Ectodermal cell (in vitro differentiated cells): ENCODE measurements around the gene TNMD. TPM values are rescaled to one million over a fixed set of nuclear protein-coding genes. Genes with fewer than 3 reads are reported as not detected.
"Not testable (repeated sequence)": the region's sequence is repeated elsewhere in the genome, so short reads cannot be mapped to it uniquely, and the experiment has no call there.

Source experiments
- H3K27ac ChIP-seq: 2 replicates; pipeline ENCODE4 v1.7.0; 2013; ENCODE audit warnings: mild to moderate bottlenecking, low read depth, low read length; ENCODE audit not compliant: insufficient read depth, poor library complexity, severe bottlenecking
- H3K27me3 ChIP-seq: 2 replicates; pipeline ENCODE4 v1.7.0; 2013; ENCODE audit warnings: mild to moderate bottlenecking, low read length; ENCODE audit not compliant: insufficient read depth, control insufficient read depth, poor library complexity, severe bottlenecking
- H3K36me3 ChIP-seq: one replicate; pipeline ENCODE4 v1.7.0; 2013; ENCODE audit warnings: low read length; ENCODE audit not compliant: control insufficient read depth, insufficient read depth
- H3K4me1 ChIP-seq: one replicate; pipeline ENCODE4 v1.7.0; 2013; ENCODE audit warnings: low read length; ENCODE audit not compliant: control insufficient read depth, insufficient read depth
- H3K4me3 ChIP-seq: 2 replicates; pipeline ENCODE4 v1.7.0; 2013; ENCODE audit warnings: low read depth, low read length, control low read depth; ENCODE audit not compliant: insufficient read depth
- H3K9me3 ChIP-seq: 2 replicates; pipeline ENCODE4 v1.7.0; 2013; ENCODE audit warnings: mild to moderate bottlenecking, low read length, moderate library complexity; ENCODE audit not compliant: control insufficient read depth
- WGBS, 2 experiments: methylation state at CpG; one replicate each; pipeline ENCODE4 v1.1.7; 2013; ENCODE audit warnings: missing lambda C conversion rate in 2 of 2; 5-methylcytosine and 5-hydroxymethylcytosine counted together
- polyA plus RNA-seq, 4 experiments: library from polyadenylated mRNA; stranded (reverse); fragments of 50-300 nt; gene quantifications; one replicate each; pipeline ENCODE4 v1.2.3, GENCODE V29; 2013

TNMD gene
- not detected for polyA plus RNA-seq (2013, experiment 1 of 4)
- polyA plus RNA-seq (2013, experiment 2 of 4), result not detected
- polyA plus RNA-seq (2013, experiment 3 of 4), result 0.27 TPM
- 0.28 TPM for polyA plus RNA-seq (2013, experiment 4 of 4)

DNA sequence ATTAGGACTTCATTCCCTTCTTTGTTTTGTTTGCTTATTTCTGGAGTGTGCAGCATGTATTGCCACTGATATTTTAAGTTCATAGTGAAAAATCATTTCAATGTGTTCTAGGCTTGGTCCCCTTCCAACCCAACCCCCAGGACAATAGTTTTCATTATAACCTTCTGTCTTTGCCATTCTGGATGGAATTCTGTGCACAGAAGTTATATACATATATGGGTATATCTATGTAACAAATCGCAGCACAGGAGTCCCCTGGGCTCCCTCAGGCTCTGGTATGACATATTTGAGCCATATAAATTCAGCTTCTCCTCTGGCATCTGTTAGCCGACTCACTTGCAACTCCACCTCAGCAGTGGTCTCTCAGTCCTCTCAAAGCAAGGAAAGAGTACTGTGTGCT lies at the start of gene TNMD:
Gene TNMD, plus strand, starts transcription at position 326 of the 400 bp plus-strand sequence. CDS start 83 bp downstream, outside the sequence.
- 84 to 100% methylated on average over 1 to 2 of the region's 2 CpGs for WGBS, 2 experiments
- Histone ChIP-seq H3K4me3 (no peak within 1 kb of the TSS), H3K27ac (no peak within 1 kb of the TSS), H3K36me3 (no peaks in the 10 kb centered on the region), H3K9me3 (no peaks in the 10 kb centered on the region), H3K4me1 (no peaks in the 10 kb centered on the region), H3K27me3 (no peaks in the 10 kb centered on the region)

DNA sequence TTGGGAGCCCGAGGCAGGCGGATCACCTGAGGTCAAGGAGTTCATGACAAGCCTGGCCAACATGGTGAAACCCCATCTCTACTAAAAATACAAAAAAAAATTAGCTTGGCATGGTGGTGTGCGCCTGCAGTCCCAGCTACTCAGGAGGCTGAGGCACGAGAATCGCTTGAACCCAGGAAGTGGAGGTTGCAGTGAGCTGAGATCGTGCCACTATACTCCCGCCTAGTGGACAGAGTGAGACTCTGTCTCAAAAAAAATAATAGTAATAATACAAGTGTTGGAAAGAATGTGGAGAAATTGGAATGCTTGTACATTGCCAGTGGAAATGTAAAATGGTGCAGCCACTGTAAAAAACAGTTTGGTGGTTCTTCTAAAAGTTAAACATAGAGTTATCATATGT lies 19.2 kb upstream of the TNMD start:
- H3K9me3 ChIP-seq, H3K27me3 ChIP-seq, H3K36me3 ChIP-seq, H3K4me3 ChIP-seq, H3K27ac ChIP-seq, H3K4me1 ChIP-seq: not testable (repeated sequence)
- 78 to 88% methylated on average over 6 to 7 of the region's 7 CpGs for WGBS, 2 experiments

DNA sequence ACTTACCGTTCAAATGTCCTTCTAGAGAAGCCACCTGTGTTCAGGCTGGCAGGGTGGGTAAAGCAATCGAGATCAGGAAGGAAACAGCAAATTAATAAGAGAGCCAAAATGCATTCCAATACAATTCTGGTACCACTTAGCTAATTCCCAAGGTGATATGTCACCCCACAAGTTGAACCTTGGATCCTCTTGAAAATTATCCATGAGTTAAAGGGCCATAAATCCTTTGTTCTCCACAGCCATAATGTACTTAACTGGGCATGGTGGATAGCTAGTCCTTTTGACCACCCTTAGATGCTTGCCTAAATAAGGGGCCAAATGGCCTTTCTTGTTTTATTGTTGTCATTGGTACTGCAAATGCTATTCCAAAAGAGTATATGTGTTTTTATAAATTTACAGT lies 2.0 kb downstream of the TNMD start:
- 94 to 100% methylated on average over 1 to 2 of the region's 2 CpGs for WGBS, 2 experiments
- Histone ChIP-seq H3K4me3 (no peak overlapping the region), H3K36me3 (no peaks in the 10 kb centered on the region), H3K27me3 (no peaks in the 10 kb centered on the region), H3K9me3 (no peaks in the 10 kb centered on the region), H3K4me1 (no peaks in the 10 kb centered on the region), H3K27ac (no peak overlapping the region)

DNA sequence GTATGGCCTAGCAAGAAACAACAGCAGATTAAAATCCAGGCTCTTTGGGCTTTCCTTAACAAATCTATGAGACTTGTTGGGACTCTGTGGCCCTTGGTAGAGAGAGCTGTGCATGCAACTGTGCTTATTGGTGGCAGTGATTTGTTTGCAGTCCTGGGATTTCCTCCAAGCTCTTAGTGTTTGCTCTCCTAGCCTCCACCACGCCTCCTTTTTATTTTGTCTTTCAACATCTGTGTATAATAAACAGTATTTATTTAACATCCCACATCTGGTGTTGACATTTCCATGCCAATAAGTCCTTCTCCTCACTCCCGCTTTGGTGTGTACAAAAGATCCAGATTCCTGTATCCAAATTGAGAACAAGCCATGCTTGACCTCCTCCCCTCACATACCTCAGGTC lies 3.1 kb downstream of the TNMD start:
- H3K4me3 ChIP-seq, result no peak overlapping the region
- WGBS, 2 experiments, result 86 to 91% methylated on average over 1 to 2 of the region's 2 CpGs
- no peaks in the 10 kb centered on the region for H3K9me3 ChIP-seq
- H3K27ac ChIP-seq, result no peak overlapping the region
- no peaks in the 10 kb centered on the region for H3K27me3 ChIP-seq
- no peaks in the 10 kb centered on the region for H3K36me3 ChIP-seq
- H3K4me1 ChIP-seq, result no peaks in the 10 kb centered on the region

DNA sequence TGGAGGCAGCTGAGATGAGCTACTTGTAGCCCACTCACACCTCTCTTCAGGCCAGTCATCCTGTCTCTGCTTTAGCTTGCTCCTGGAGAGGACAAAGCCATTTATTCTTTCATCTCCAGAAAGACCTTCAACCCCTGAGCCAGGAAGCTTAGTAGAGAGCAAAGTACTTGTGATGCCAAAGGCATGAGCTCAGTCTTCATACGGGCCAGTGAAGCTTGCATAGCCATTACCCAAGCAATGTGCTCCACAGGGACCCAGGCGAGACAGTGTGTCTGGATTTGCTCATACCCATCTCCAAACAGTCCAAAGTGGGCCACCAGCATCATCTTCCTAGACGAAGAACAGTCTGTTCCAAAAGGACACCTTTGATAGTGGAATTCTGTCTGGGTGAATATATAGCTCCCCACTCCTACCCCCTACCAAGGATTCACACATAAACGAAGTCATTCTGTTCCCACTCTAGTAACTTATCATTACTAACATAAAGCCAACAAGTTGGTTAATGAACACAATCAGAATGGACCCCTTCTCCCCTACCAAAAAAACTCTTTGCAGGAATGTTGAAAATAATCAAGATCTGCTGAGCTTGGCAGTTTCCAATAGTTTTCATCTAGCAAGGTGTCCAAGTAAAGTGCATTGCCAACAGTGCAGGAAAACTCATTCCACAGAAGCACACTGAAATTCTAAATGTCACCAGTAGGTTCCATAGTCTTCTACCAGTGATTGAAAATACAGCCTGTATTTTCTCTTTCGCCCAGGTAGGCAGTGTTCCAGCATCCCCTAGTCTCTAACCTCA lies 6.7 kb downstream of the TNMD start:
- 90 to 94% methylated on average over 4 to 5 of the region's 5 CpGs for WGBS, 2 experiments
- Histone ChIP-seq H3K27me3 (no peaks in the 10 kb centered on the region), H3K36me3 (no peaks in the 10 kb centered on the region), H3K4me1 (no peaks in the 10 kb centered on the region), H3K4me3 (no peak overlapping the region), H3K9me3 (no peaks in the 10 kb centered on the region), H3K27ac (no peak overlapping the region)

DNA sequence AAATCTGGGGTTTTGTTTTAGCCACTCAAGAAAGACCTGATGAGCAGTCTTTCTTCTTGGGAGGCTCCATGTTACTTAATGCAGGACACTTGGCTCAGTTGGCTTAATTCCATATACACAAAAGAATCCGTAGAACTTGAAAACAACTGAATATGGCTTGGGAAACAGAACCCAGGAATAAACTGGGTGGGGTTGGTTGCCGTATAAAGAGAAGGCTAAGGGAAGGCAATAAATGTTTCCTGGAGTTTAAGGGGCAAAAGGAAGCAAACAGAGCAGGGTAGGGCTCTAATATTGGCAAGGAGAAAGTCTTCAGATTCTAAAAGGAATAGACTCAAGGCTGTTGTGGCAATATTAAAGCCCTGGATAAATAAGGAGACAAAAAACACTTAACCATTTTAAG lies 8.4 kb downstream of the TNMD start:
- H3K27ac ChIP-seq, result no peak overlapping the region
- no peaks in the 10 kb centered on the region for H3K4me1 ChIP-seq
- no peaks in the 10 kb centered on the region for H3K36me3 ChIP-seq
- H3K9me3 ChIP-seq, result no peaks in the 10 kb centered on the region
- 69 to 75% methylated on average over 2 of the region's 2 CpGs for WGBS, 2 experiments
- H3K4me3 ChIP-seq, result no peak overlapping the region
- no peaks in the 10 kb centered on the region for H3K27me3 ChIP-seq

DNA sequence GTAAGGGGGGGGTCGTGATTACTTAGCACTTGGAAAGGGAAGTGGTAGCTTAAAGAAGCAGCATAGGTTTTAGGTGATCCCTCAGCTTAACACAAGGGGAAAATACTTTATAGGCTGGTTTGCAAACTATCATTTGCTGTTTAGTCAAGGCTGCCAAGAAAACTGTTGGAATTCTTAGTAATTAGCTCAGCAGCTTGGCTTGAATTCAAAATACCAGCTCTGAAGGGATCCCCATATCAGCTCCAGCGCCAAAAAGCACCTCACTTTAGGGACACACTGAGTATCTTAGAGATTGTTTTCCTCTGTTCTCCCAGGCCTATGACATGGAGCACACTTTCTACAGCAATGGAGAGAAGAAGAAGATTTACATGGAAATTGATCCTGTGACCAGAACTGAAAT lies 8.8 kb downstream of the TNMD start:
- no peak overlapping the region for H3K27ac ChIP-seq
- no peaks in the 10 kb centered on the region for H3K4me1 ChIP-seq
- H3K36me3 ChIP-seq, result no peaks in the 10 kb centered on the region
- WGBS, 2 experiments, result 13 to 33% methylated on average over 2 of the region's 2 CpGs
- no peaks in the 10 kb centered on the region for H3K27me3 ChIP-seq
- H3K4me3 ChIP-seq, result no peak overlapping the region
- H3K9me3 ChIP-seq, result no peaks in the 10 kb centered on the region

DNA sequence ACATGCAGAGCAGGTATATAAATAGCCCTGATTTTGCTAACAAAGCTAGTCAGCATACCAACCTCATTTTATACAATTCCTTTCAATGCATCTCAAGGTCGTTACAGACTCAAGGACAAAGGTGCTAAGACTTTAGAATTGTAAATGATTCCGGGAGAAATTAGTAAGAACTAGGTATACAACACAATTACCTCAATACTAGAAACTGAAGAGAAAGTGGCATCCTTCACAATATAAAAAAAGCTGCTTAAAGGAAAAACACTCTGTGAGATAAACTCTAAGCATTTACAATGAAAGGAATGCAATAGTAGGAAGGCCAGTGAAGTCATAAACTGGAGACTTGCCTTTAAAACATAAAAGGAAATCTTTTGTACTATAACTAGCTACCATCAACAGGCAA lies 11.9 kb downstream of the TNMD start:
- WGBS, 2 experiments, result 83% methylated on average over 1 of the region's 2 CpGs; no CpG with 5 or more reads in 1 of the 2 experiments
- no peaks in the 10 kb centered on the region for H3K36me3 ChIP-seq
- no peaks in the 10 kb centered on the region for H3K4me1 ChIP-seq
- no peaks in the 10 kb centered on the region for H3K9me3 ChIP-seq
- H3K27me3 ChIP-seq, result no peaks in the 10 kb centered on the region
- no peak overlapping the region for H3K4me3 ChIP-seq
- no peak overlapping the region for H3K27ac ChIP-seq

DNA sequence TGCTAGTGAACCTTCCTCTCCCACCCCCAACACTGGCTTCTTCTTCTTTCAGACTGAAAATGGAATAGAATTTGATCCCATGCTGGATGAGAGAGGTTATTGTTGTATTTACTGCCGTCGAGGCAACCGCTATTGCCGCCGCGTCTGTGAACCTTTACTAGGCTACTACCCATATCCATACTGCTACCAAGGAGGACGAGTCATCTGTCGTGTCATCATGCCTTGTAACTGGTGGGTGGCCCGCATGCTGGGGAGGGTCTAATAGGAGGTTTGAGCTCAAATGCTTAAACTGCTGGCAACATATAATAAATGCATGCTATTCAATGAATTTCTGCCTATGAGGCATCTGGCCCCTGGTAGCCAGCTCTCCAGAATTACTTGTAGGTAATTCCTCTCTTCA lies 14.7 kb downstream of the TNMD start:
- Histone ChIP-seq H3K4me3 (no peak overlapping the region), H3K9me3 (no peaks in the 10 kb centered on the region), H3K36me3 (no peaks in the 10 kb centered on the region), H3K4me1 (no peaks in the 10 kb centered on the region), H3K27me3 (no peaks in the 10 kb centered on the region), H3K27ac (no peak overlapping the region)
- WGBS, 2 experiments, result 82 to 92% methylated on average over 2 to 6 of the region's 9 CpGs

DNA sequence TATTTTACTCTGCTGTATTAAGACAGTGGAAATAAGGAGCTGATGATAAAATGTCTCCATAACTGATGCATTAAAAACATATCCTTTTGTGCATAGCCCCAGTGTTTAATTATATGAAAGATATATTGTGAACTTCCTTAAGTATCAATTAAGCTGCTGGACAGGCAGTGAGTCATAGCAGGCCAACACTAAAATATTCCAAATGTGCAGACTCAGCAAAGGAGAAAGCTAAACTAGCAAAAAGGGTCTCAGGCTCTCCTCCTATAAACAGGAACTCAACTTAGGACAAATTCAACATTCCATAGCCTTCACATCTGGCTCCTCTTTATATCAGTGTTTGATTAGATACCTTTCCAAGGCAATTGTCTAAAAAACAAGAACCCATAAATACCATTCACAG lies 15.6 kb downstream of the TNMD start:
- H3K9me3 ChIP-seq, result no peaks in the 10 kb centered on the region
- H3K4me3 ChIP-seq, result no peak overlapping the region
- no peaks in the 10 kb centered on the region for H3K27me3 ChIP-seq
- no peaks in the 10 kb centered on the region for H3K36me3 ChIP-seq
- no peaks in the 10 kb centered on the region for H3K4me1 ChIP-seq
- H3K27ac ChIP-seq, result no peak overlapping the region
